LNCAP (cell line): ENCODE measurements around the gene ZNF155.

Source experiments
- TF ChIP-seq, protein P1 (sequence below): fragments of 450-650 bp; IDR thresholded peaks from 2 replicates; pipeline ENCODE4 v1.5.1; 2017; ENCODE audit warnings: mild to moderate bottlenecking

The ZNF155 gene

GRCh38 chr19:44021221-44021620 is 37.2 kb downstream of the ZNF155 start:
- TF ChIP-seq, protein P1, sequence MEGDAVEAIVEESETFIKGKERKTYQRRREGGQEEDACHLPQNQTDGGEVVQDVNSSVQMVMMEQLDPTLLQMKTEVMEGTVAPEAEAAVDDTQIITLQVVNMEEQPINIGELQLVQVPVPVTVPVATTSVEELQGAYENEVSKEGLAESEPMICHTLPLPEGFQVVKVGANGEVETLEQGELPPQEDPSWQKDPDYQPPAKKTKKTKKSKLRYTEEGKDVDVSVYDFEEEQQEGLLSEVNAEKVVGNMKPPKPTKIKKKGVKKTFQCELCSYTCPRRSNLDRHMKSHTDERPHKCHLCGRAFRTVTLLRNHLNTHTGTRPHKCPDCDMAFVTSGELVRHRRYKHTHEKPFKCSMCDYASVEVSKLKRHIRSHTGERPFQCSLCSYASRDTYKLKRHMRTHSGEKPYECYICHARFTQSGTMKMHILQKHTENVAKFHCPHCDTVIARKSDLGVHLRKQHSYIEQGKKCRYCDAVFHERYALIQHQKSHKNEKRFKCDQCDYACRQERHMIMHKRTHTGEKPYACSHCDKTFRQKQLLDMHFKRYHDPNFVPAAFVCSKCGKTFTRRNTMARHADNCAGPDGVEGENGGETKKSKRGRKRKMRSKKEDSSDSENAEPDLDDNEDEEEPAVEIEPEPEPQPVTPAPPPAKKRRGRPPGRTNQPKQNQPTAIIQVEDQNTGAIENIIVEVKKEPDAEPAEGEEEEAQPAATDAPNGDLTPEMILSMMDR = no peak

- TF ChIP-seq, protein P1 = no peak
Observed at GRCh38 chr19:44024900-44025216, 40.9 kb downstream of the ZNF155 start.

DNA sequence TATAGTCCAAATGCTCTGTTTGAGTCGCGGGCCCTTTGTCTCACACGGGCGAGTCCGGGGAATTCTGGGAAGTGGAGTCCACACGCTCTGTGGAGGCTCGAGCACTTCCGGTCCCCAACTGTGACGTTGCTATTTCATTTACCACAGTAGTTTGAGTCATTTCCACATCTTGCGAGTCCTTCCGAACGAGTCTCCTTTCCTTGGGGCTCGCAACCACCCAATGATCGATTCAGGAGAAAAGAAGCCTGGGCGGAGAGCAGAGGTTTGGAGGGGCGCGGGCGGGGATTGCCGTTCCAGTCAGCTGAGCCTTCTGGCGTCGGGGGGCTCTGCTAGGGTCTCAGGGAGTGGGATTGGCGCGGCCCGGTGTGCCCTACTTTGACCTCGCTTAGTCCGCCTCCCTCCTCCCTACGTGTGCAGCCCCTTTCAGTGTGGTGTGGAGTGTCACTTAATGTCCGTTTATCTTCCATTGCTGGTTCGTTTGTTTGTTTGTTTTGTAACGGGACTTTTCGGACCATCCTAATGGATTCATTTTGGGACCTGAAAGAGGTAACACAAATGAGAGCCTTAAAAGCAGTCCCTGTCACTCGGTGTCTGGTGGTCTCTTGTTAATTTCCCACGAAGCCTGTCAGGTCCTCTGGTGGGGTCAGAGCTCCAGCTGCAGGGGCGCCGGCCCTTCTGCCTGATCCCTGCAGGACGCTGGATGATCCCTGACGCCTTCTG is 41.4 kb downstream of the ZNF155 start, which contains the start of gene ZNF222:
Gene ZNF222 (plus strand): TSS at position 163 of the 720 bp plus-strand sequence. CDS start 58 bp downstream, at position 221.
- TF ChIP-seq, protein P1 = no peak

- TF ChIP-seq, protein P1 = no peak
Observed at GRCh38 chr19:44026622-44027021, 42.6 kb downstream of the ZNF155 start.

GRCh38 chr19:44032001-44032610 is 48.1 kb downstream of the ZNF155 start:
- TF ChIP-seq, protein P1 = no peak

GRCh38 chr19:44042147-44042546 is 58.2 kb downstream of the ZNF155 start:
- TF ChIP-seq, protein P1 = no peak
